Regular cardiac myocyte (primary cell): ENCODE results near the gene DND1. TPM values are rescaled to one million over a fixed set of nuclear protein-coding genes. Genes with fewer than 3 reads are reported as not detected.

Source experiments
- total RNA-seq: library from RNA; depleted of rRNA; stranded (reverse); fragments of >200 nt; gene quantifications from 2 replicates; pipeline ENCODE4 v1.2.3, GENCODE V29; 2014

Gene DND1
- total RNA-seq, result 0.28 TPM in 1 of 2 replicates, not detected in the other

DNA sequence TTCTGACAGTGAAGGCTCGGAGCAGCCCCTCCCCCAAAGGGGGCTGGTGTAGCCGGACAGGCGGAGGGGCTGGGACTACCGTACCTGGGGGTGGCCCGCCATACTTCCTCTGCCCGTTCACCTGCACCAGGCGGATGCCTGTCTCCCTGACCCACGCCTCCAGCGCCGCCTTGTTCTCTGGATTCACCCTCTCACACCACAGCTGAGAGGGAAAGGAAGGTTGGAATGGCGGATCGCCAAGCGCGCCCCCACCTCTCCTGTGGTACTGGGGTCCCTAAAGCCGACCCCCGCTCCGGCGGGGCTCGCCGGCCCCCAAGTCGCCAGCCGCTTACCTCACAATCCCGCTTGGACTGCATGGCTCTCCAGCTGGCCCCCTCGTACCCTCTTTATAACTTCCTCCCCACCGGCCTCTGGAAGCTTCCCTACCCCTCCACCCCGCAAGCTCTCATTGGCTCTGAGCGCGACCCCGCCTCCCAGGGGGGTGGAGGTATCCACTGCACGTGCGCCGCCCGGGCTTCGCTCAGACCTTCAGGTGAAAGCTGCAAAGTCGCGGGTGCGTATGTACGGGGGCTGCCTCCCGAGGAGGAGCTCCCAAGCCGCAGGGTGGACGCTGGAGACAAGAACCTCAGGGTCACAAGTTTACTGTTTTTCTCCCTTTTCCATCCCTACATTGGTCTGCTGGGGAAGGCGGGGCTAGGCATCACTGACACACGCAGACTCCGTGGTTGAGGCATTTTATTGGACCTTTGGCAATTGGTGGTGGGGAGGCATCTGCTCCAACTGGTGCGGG lies at the start of gene DND1:
Gene DND1 (minus strand): TSS at position 390 of the 790 bp plus-strand sequence. CDS start 34 bp downstream, at position 356.

GRCh38 chr5:140700177-140701144 lies 27.1 kb upstream of the DND1 start, which contains the start of gene ZMAT2:
Gene ZMAT2 (plus strand): TSS chr5:140700447. CDS start chr5:140700461, 14 bp downstream.

DNA sequence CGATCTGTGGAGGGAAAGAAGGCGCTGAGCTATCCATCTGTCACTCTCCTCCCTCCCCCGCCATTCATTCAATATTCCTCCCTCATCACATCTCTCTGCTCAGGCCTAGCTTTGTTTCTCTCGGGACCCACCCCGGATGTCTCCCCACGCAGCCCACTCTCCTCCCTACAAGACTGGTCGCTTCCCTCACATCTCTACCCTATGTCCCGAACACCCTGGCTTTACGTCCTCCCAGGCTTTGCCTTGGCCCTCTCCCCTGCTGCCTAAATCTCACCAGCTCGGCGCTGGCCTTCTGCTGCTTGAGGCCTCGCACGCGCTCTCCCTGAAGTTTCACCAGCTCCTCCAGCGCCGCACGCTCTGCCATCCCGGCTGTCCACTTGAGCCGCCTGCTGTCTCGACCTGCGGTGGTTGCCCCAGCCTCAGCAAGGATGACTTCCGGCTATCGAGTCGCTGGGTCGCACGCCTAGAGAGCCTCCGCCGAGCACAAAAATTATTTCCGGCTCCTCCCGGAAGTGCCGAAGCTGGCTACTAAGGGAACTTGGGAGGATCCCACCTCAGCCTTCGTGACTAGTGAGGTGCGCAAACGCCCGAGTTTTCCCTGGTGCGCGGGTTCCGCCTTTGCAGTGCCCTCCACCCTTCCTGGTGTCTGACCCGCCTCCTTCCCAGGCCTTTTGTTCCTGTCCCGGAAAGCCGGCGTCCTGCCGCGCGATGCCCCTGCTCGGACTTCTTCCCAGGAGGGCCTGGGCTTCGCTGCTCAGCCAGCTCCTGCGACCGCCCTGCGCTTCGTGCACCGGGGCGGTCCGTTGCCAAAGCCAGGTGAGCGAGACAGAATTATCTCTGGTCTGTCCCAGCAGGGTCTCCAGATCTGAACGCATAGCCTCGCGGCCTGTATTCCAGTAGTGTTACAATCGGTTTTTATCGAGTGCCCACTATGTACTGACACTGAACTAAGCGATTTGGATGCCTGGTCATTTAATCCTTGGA lies 17.9 kb upstream of the DND1 start, which contains the start of the genes HARS1 and HARS2:
Gene HARS1 (minus strand): TSS at position 430 of the 984 bp plus-strand sequence. CDS start 66 bp downstream, at position 364.
Gene HARS2 (plus strand): TSS at position 515 of the 984 bp plus-strand sequence. CDS start 194 bp downstream, at position 709.

DNA sequence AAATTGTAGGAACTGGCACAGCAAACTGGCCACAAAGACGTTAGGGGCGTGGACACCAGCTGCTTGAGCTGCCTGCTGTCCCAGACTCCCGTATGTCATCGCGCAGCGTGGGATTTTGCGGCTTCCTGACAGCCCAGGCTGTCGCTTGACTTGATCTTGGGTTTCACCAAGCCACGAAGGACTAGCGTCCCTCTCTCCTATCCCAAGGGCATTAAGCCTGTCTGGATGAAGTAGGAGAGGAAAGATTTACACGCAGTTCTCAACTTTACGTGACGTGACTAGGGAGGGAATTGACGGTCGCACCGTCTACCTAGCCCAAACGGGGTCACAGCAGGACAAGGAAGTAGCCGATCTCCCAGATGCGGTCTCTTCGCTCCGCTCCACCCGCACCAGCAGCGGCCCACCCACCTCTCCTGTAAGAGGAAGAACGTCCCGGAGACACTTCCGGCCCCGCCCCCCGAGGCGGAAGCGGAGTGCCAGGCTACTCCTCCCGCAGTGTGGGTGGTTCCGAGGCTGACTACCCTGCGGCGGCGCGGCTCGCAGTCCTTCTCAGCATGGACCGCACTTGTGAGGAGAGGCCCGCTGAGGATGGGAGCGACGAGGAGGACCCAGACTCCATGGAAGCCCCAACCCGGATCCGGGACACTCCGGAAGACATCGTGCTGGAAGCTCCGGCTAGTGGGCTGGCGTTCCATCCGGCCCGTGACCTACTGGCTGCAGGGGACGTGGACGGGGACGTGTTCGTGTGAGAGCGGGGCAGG lies 8.8 kb downstream of the DND1 start, which contains the start of gene WDR55:
Gene WDR55 (plus strand): TSS at position 546 of the 761 bp plus-strand sequence. CDS start 9 bp downstream, at position 555.

GRCh38 chr5:140639148-140639981 lies 34.0 kb downstream of the DND1 start, which contains the start of gene TMCO6:
Gene TMCO6 (plus strand): TSS chr5:140639451. CDS start chr5:140639528, 77 bp downstream.

DNA sequence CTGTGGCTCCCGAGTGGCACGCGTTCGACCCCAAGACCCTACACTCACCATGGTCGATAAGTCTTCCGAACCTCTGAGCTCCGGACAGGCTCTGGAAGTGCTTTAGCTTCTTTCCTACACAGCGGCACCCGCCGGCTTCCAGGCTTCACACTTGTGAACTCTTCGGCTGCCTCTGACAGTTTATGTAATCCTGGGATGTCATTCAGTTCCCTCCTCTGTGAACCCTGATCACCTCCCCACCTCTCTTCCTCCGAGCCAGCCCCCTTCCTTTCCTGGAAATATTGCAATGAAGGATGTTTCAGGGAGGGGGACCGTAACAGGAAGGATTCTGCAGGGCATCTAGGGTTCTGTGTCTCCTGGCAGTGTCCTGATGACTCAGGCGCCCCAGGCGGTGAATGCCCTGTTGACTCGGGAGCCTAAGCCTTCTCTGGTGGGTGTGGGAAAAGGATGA lies 40.3 kb downstream of the DND1 start, which contains the start of gene CD14:
Gene CD14 (minus strand): TSS at position 155 of the 451 bp plus-strand sequence. CDS start 104 bp downstream, at position 51.

Other genes starting within 250 kb of the DND1 start
- gene EIF4EBP3, start 125.9 kb downstream of the DND1 start, total RNA-seq, result 0.58 TPM in 1 of 2 replicates, not detected in the other
- 36.9 and 69.4 TPM in 2 replicates for gene SRA1, start 116.1 kb downstream of the DND1 start, total RNA-seq
- gene APBB3, start 109.0 kb downstream of the DND1 start, total RNA-seq, result 8.6 and 31.3 TPM in 2 replicates
- 9.6 and 28.0 TPM in 2 replicates for gene SLC35A4, start 108.7 kb downstream of the DND1 start, total RNA-seq
- 3.3 and 25.1 TPM in 2 replicates for gene CD14, start 40.4 kb downstream of the DND1 start, total RNA-seq
- gene TMCO6, start 34.1 kb downstream of the DND1 start, total RNA-seq, result 7.6 and 14.0 TPM in 2 replicates
- 42.6 and 46.5 TPM in 2 replicates for gene NDUFA2, start 25.9 kb downstream of the DND1 start, total RNA-seq
- gene IK, start 25.7 kb downstream of the DND1 start, total RNA-seq, result 93.6 and 125 TPM in 2 replicates
- 31.3 and 53.9 TPM in 2 replicates for gene WDR55, start 8.7 kb downstream of the DND1 start, total RNA-seq
- gene HARS1, start 17.8 kb upstream of the DND1 start, total RNA-seq, result 50.5 and 125 TPM in 2 replicates
- 27.8 and 29.9 TPM in 2 replicates for gene HARS2, start 17.9 kb upstream of the DND1 start, total RNA-seq
- gene ZMAT2, start 26.9 kb upstream of the DND1 start, total RNA-seq, result 72.7 and 81.1 TPM in 2 replicates
- gene PCDHA1, start 112.6 kb upstream of the DND1 start, total RNA-seq, result 0.28 TPM in 1 of 2 replicates, not detected in the other
- under 0.01 TPM in 2 replicates for gene PCDHA2, start 121.3 kb upstream of the DND1 start, total RNA-seq
- gene PCDHA3, start 127.5 kb upstream of the DND1 start, total RNA-seq, result 0.19 and 1.1 TPM in 2 replicates
- 0.19 and 0.85 TPM in 2 replicates for gene PCDHA4, start 133.5 kb upstream of the DND1 start, total RNA-seq
- under 0.01 TPM in 2 replicates for gene PCDHA5, start 148.0 kb upstream of the DND1 start, total RNA-seq
- 0.38 and 3.1 TPM in 2 replicates for gene PCDHA6, start 154.4 kb upstream of the DND1 start, total RNA-seq
- 0.58 and 2.5 TPM in 2 replicates for gene PCDHA7, start 160.7 kb upstream of the DND1 start, total RNA-seq
- gene PCDHA8, start 167.6 kb upstream of the DND1 start, total RNA-seq, result under 0.01 TPM in 2 replicates
- under 0.01 TPM in 2 replicates for gene PCDHA9, start 174.8 kb upstream of the DND1 start, total RNA-seq
- gene PCDHA10, start 182.3 kb upstream of the DND1 start, total RNA-seq, result 0.19 and 0.28 TPM in 2 replicates
- under 0.01 and 0.28 TPM in 2 replicates for gene PCDHA11, start 195.4 kb upstream of the DND1 start, total RNA-seq
- gene PCDHA12, start 201.7 kb upstream of the DND1 start, total RNA-seq, result 0.28 TPM in 1 of 2 replicates, not detected in the other
- gene PCDHA13, start 208.5 kb upstream of the DND1 start, total RNA-seq, result under 0.01 TPM in 1 of 2 replicates, not detected in the other